Measurements from ENCODE around the gene JAG1. TPM values are rescaled to one million over a fixed set of nuclear protein-coding genes. Genes with fewer than 3 reads are reported as not detected.

Gene JAG1
- total and polyA plus RNA-seq, 2 donors from 2014 or later: 18.0 to 132 TPM

DNA sequence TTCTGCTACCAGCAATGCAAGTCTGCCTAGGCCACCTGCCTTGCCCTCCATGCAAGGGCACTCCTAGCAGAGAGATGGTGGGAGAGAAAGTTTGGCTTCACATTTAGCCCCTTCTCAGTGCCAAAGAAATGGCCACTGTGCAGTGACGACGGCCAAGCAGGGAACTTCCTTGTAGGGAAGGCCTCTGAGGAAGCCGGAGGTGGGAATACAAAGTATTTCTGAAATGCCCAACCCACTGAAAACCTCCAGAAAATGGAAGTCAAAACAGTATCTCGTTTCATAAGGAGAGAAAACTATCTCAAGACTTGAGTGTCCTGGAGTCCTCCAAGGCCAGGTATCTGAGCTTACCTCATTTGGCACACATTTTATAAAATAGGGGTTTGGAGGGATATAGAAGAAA is 42.7 kb downstream of the JAG1 start:
- Histone ChIP-seq H3K27me3 (ENCODE audit: control insufficient read depth, insufficient read depth, low read length) (no peaks in the 10 kb centered on the region), H3K4me3 (ENCODE audit: low read length in 3 of 3) (no peak overlapping the region), H3K4me1 (ENCODE audit: control insufficient read depth in 2 of 3, insufficient read depth in 2 of 3, low read depth in 1 of 3, low read length in 3 of 3) (no peaks in the 10 kb centered on the region), H3K27ac (ENCODE audit: low read depth in 2 of 2, low read length in 2 of 2) (no peak overlapping the region), H3K9me3 (ENCODE audit: control insufficient read depth in 2 of 3, insufficient read depth in 1 of 3, low read length in 3 of 3) (no peaks in the 10 kb centered on the region), H3K9ac (ENCODE audit: low read length in 3 of 3) (no peak overlapping the region), H3K36me3 (ENCODE audit: control insufficient read depth in 2 of 3, insufficient read depth in 3 of 3, low read length in 3 of 3) (no peaks in the 10 kb centered on the region)
- TF ChIP-seq, protein P1, sequence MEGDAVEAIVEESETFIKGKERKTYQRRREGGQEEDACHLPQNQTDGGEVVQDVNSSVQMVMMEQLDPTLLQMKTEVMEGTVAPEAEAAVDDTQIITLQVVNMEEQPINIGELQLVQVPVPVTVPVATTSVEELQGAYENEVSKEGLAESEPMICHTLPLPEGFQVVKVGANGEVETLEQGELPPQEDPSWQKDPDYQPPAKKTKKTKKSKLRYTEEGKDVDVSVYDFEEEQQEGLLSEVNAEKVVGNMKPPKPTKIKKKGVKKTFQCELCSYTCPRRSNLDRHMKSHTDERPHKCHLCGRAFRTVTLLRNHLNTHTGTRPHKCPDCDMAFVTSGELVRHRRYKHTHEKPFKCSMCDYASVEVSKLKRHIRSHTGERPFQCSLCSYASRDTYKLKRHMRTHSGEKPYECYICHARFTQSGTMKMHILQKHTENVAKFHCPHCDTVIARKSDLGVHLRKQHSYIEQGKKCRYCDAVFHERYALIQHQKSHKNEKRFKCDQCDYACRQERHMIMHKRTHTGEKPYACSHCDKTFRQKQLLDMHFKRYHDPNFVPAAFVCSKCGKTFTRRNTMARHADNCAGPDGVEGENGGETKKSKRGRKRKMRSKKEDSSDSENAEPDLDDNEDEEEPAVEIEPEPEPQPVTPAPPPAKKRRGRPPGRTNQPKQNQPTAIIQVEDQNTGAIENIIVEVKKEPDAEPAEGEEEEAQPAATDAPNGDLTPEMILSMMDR (IDR thresholded peaks at IDR 0.05; ENCODE audit: borderline replicate concordance, extremely low read depth, insufficient read depth): no peak
- DNase-seq (no peak), FAIRE-seq (no peak)
- intact Hi-C loops (cut with DNase I): no loop called here

DNA sequence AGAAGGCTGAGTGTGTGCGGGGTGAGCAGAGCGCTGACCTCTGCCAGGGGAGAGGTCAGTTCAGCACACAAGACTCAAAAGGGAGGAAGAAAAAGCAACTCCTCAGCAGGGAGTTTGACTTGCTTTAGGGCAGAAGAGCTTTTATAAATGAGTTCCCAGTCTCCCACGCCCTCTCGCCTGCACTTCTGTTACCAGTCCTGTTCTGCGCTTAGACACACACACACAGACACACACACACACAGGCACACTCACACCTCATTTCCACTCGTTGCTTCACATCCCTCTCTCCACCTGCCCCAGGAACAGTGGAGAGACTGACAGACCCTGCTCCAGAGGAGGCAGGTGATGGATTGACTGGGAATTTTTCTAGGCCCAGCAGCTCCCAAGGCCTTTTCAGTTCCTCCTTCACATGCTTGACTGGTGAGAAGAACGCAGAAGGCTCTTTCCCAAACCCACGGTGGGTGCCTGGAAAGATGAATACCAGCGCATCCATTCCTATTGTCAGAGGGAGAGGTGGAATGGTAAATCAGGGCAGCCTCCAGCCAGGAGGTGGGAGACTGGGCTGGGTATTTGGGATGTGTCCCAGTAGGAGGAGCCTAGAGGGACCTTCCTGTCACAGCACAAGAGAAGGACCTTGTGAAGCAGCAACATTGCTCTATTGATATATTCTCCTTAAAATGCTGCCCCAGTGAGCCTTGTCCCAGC is 43.7 kb downstream of the JAG1 start:
- Histone ChIP-seq H3K9me3 (ENCODE audit: control insufficient read depth in 2 of 3, insufficient read depth in 1 of 3, low read length in 3 of 3) (no peaks in the 10 kb centered on the region), H3K27me3 (ENCODE audit: control insufficient read depth, insufficient read depth, low read length) (no peaks in the 10 kb centered on the region), H3K4me1 (ENCODE audit: control insufficient read depth in 2 of 3, insufficient read depth in 2 of 3, low read depth in 1 of 3, low read length in 3 of 3) (no peaks in the 10 kb centered on the region), H3K36me3 (ENCODE audit: control insufficient read depth in 2 of 3, insufficient read depth in 3 of 3, low read length in 3 of 3) (no peaks in the 10 kb centered on the region), H3K27ac (ENCODE audit: low read depth in 2 of 2, low read length in 2 of 2) (no peak overlapping the region), H3K4me3 (ENCODE audit: low read length in 3 of 3) (no peak overlapping the region), H3K9ac (ENCODE audit: low read length in 3 of 3) (no peak overlapping the region)
- TF ChIP-seq, protein P1 (IDR thresholded peaks at IDR 0.05; ENCODE audit: borderline replicate concordance, extremely low read depth, insufficient read depth): no peak
- FAIRE-seq (no peak), DNase-seq (peak in 3 of 5 donors; percentile 40 to 69 (median 66))
- intact Hi-C loops (cut with DNase I): no loop called here

DNA sequence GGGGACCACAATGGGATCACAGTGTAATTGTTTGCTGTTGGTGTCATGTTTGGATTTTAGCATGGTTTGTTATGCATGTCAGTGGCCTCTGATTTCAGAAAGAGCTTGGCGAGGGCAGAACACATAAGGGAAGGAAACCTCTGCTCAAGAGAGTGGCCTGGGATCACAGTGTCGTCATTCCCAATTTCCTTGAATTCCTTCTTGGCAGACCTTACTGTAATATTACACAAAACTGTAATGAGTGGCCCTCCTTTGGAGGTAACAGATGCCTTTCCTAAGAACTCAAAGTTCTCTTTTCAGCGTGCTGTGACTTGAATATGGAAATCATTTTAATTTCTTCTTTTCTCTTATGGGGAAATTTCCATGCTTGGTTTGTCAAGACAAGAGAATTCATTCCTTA is 46.9 kb downstream of the JAG1 start:
- Histone ChIP-seq H3K4me1 (ENCODE audit: control insufficient read depth in 2 of 3, insufficient read depth in 2 of 3, low read depth in 1 of 3, low read length in 3 of 3) (no peaks in the 10 kb centered on the region), H3K4me3 (ENCODE audit: low read length in 3 of 3) (no peak overlapping the region), H3K9ac (ENCODE audit: low read length in 3 of 3) (no peak overlapping the region), H3K9me3 (ENCODE audit: control insufficient read depth in 2 of 3, insufficient read depth in 1 of 3, low read length in 3 of 3) (no peaks in the 10 kb centered on the region), H3K36me3 (ENCODE audit: control insufficient read depth in 2 of 3, insufficient read depth in 3 of 3, low read length in 3 of 3) (no peaks in the 10 kb centered on the region), H3K27me3 (ENCODE audit: control insufficient read depth, insufficient read depth, low read length) (no peaks in the 10 kb centered on the region), H3K27ac (ENCODE audit: low read depth in 2 of 2, low read length in 2 of 2) (no peak overlapping the region)
- TF ChIP-seq, protein P1 (IDR thresholded peaks at IDR 0.05; ENCODE audit: borderline replicate concordance, extremely low read depth, insufficient read depth): no peak
- DNase-seq (no peak), FAIRE-seq (no peak)
- intact Hi-C loops (cut with DNase I): no loop called here

DNA sequence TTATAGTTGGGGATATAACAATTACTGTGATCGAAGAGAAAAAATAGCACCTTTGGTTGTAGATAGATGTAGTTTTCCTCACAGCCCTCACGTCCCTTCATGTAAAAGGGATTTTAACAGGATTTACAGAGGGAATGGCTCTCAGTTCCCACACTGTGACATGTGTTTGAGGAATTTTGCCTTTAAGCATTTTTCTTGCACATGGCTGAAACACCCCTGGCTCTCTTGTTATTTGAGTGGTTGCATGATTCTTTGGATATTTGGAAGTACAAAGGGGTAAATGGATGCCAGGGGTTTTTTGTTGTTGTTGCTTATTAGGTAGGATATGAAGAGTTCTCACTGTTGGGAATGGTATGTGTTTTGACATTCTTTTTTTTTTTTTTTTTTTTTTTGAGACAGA is 48.2 kb downstream of the JAG1 start:
- intact Hi-C loops (cut with DNase I): no loop called here
- FAIRE-seq: no peak
- Histone ChIP-seq H3K4me3 (ENCODE audit: low read length in 3 of 3) (no peak overlapping the region), H3K27ac (ENCODE audit: low read depth in 2 of 2, low read length in 2 of 2) (no peak overlapping the region), H3K36me3 (ENCODE audit: control insufficient read depth in 2 of 3, insufficient read depth in 3 of 3, low read length in 3 of 3) (no peaks in the 10 kb centered on the region), H3K27me3 (ENCODE audit: control insufficient read depth, insufficient read depth, low read length) (no peaks in the 10 kb centered on the region), H3K9me3 (ENCODE audit: control insufficient read depth in 2 of 3, insufficient read depth in 1 of 3, low read length in 3 of 3) (no peaks in the 10 kb centered on the region), H3K4me1 (ENCODE audit: control insufficient read depth in 2 of 3, insufficient read depth in 2 of 3, low read depth in 1 of 3, low read length in 3 of 3) (no peaks in the 10 kb centered on the region), H3K9ac (ENCODE audit: low read length in 3 of 3) (no peak overlapping the region)
- TF ChIP-seq, protein P1 (IDR thresholded peaks at IDR 0.05; ENCODE audit: borderline replicate concordance, extremely low read depth, insufficient read depth): no peak
- DNase-seq: no peak
